WTC11 (cell line): ENCODE measurements around the gene PRTN3. TPM values are rescaled to one million over a fixed set of nuclear protein-coding genes. Genes with fewer than 3 reads are reported as not detected.

ENCODE experiments used
- ATAC-seq: fragments of 200-7000 bp; cut with Tn5 transposase; 2 replicates; pipeline ENCODE4 v1.10.0; 2021; ENCODE audit warnings: mild to moderate bottlenecking, moderate library complexity
- CTCF ChIA-PET: fragments of 300-600 bp; sonication (Branson Sonifier 250); formaldehyde crosslinking; loops from one replicate; lab custom pipeline; 2021; ENCODE audit warnings: antibody characterized with exemption; lab: Charles Lee
- POLR2A ChIA-PET: fragments of 350-600 bp; sonication (Branson Sonifier 250); formaldehyde crosslinking; loops from one replicate; lab custom pipeline; 2021; ENCODE audit warnings: antibody characterized with exemption; lab: Charles Lee
- DNase-seq: peaks from one replicate; pipeline ENCODE4 v3.0.0; 2021; ENCODE audit warnings: low spot score
- H3K27ac Mint-ChIP-seq: 2 replicates; pipeline ENCODE4 v1.8.0; 2021; ENCODE audit warnings: mixed read lengths
- H3K27me3 Mint-ChIP-seq: 2 replicates; pipeline ENCODE4 v1.8.0; 2021; ENCODE audit warnings: low read depth, mild to moderate bottlenecking, moderate library complexity, mixed read lengths
- H3K36me3 Mint-ChIP-seq: 2 replicates; pipeline ENCODE4 v1.8.0; 2021; ENCODE audit warnings: mixed read lengths
- H3K4me1 Mint-ChIP-seq: 2 replicates; pipeline ENCODE4 v1.8.0; 2022; ENCODE audit warnings: mixed read lengths
- H3K4me3 Mint-ChIP-seq: 2 replicates; pipeline ENCODE4 v1.8.0; 2021; ENCODE audit warnings: mild to moderate bottlenecking, moderate library complexity, mixed read lengths
- H3K9me3 Mint-ChIP-seq: 2 replicates; pipeline ENCODE4 v1.8.0; 2021; ENCODE audit warnings: mixed read lengths
- ARID4B ChIP-seq: sonication (generic); formaldehyde crosslinking; IDR thresholded peaks from 2 replicates; pipeline ENCODE4 v1.8.0; 2023; ENCODE audit warnings: missing genetic modification reagents, mild to moderate bottlenecking, borderline replicate concordance
- ATF6 ChIP-seq: sonication (generic); formaldehyde crosslinking; IDR thresholded peaks from 2 replicates; pipeline ENCODE4 v1.8.1; 2023; ENCODE audit warnings: mild to moderate bottlenecking, missing genetic modification reagents
- CBFB ChIP-seq: sonication (generic); formaldehyde crosslinking; IDR thresholded peaks from 2 replicates; pipeline ENCODE4 v1.8.1; 2022; ENCODE audit warnings: mild to moderate bottlenecking, low read depth, missing genetic modification reagents
- E2F5 ChIP-seq: sonication (generic); formaldehyde crosslinking; IDR thresholded peaks from 2 replicates; pipeline ENCODE4 v1.8.1; 2022; ENCODE audit warnings: mild to moderate bottlenecking, moderate library complexity, missing genetic modification reagents
- ERG ChIP-seq: fragments of 250-450 bp; sonication (Bioruptor Pico); IDR thresholded peaks from 2 replicates; pipeline ENCODE4 v1.8.0; 2021; ENCODE audit warnings: mild to moderate bottlenecking
- FOXK1 ChIP-seq: sonication (generic); formaldehyde crosslinking; IDR thresholded peaks from 2 replicates; pipeline ENCODE4 v1.8.0; 2022; ENCODE audit warnings: mild to moderate bottlenecking, moderate library complexity, missing genetic modification reagents
- GRHL2 ChIP-seq: fragments of 250-450 bp; sonication (Bioruptor Pico); IDR thresholded peaks from 2 replicates; pipeline ENCODE4 v1.8.0; 2022; ENCODE audit warnings: mild to moderate bottlenecking, moderate library complexity; ENCODE audit not compliant: insufficient replicate concordance, severe bottlenecking
- IRF2 ChIP-seq: sonication (generic); formaldehyde crosslinking; IDR thresholded peaks from 2 replicates; pipeline ENCODE4 v1.8.0; 2022; ENCODE audit warnings: low read depth, missing genetic modification reagents, borderline replicate concordance
- JUN ChIP-seq: sonication (generic); formaldehyde crosslinking; IDR thresholded peaks from 2 replicates; pipeline ENCODE4 v1.8.0; 2023; ENCODE audit warnings: mild to moderate bottlenecking, missing genetic modification reagents
- PRRX2 ChIP-seq: fragments of 250-450 bp; sonication (Bioruptor Pico); IDR thresholded peaks from 2 replicates; pipeline ENCODE4 v1.8.0; 2021; ENCODE audit warnings: mild to moderate bottlenecking
- SMAD4 ChIP-seq: sonication (generic); formaldehyde crosslinking; IDR thresholded peaks from 2 replicates; pipeline ENCODE4 v1.8.0; 2022; ENCODE audit warnings: mild to moderate bottlenecking, missing genetic modification reagents
- STAT6 ChIP-seq: sonication (generic); formaldehyde crosslinking; conservative IDR thresholded peaks from 2 replicates; pipeline ENCODE4 v1.8.1; 2023; ENCODE audit warnings: mild to moderate bottlenecking, low read depth, missing genetic modification reagents, moderate library complexity
- TCF7 ChIP-seq: sonication (generic); formaldehyde crosslinking; IDR thresholded peaks from 2 replicates; pipeline ENCODE4 v1.8.0; 2022; ENCODE audit warnings: mild to moderate bottlenecking, low read depth, missing genetic modification reagents, moderate library complexity
- TEAD1 ChIP-seq: sonication (generic); formaldehyde crosslinking; IDR thresholded peaks from 2 replicates; pipeline ENCODE4 v1.8.0; 2022; ENCODE audit warnings: mild to moderate bottlenecking, missing genetic modification reagents
- USF2 ChIP-seq: sonication (generic); formaldehyde crosslinking; IDR thresholded peaks from 2 replicates; pipeline ENCODE4 v1.8.1; 2023; ENCODE audit warnings: mild to moderate bottlenecking, missing genetic modification reagents, moderate library complexity
- ZNF138 ChIP-seq: sonication (generic); formaldehyde crosslinking; conservative IDR thresholded peaks from 2 replicates; pipeline ENCODE4 v1.8.1; 2022; ENCODE audit warnings: mild to moderate bottlenecking, moderate library complexity, missing genetic modification reagents
- ZNF219 ChIP-seq: sonication (generic); formaldehyde crosslinking; IDR thresholded peaks from 2 replicates; pipeline ENCODE4 v1.8.0; 2023; ENCODE audit warnings: missing genetic modification reagents, mild to moderate bottlenecking, borderline replicate concordance
- ZNF263 ChIP-seq: sonication (generic); formaldehyde crosslinking; IDR thresholded peaks from 2 replicates; pipeline ENCODE4 v1.8.1; 2022; ENCODE audit warnings: low read depth, mild to moderate bottlenecking, moderate library complexity, missing genetic modification reagents
- ZNF396 ChIP-seq: fragments of 250-450 bp; sonication (Bioruptor Pico); IDR thresholded peaks from 2 replicates; pipeline ENCODE4 v1.8.0; 2021; ENCODE audit warnings: mild to moderate bottlenecking, moderate library complexity, borderline replicate concordance
- total RNA-seq: library from RNA; stranded (reverse); gene quantifications from 3 replicates; pipeline ENCODE4 v1.2.3, GENCODE V29; 2021

The PRTN3 gene
- total RNA-seq, 1 experiment from 2014 or later = 0.61 TPM

- peak; percentile 24; the same call in 1 of the 2 replicates for TF ChIP-seq ERG
- TF ChIP-seq ZNF138 (CRISPR knock-in tag) = no peak
- no peak for TF ChIP-seq TCF7
- peak; percentile 76 for TF ChIP-seq FOXK1 (CRISPR knock-in tag)
- no peak for TF ChIP-seq GRHL2 (CRISPR knock-in tag)
- no peak for TF ChIP-seq SMAD4
- TF ChIP-seq ZNF219 (CRISPR knock-in tag) = no peak
- TF ChIP-seq STAT6 (CRISPR knock-in tag) = no peak
- TF ChIP-seq JUN (CRISPR knock-in tag) = 0 out of 2 replicates have a peak, but pooled peaks have one; percentile 19
- no peak for TF ChIP-seq CBFB (CRISPR knock-in tag)
These were observed 52.3 kb downstream of the PRTN3 start, which contains the start of the genes MED16 and RNU6-9 (continued) for GRCh38 chr19:892894-893689.

- DNase-seq = no peak
- no peak overlapping the region for H3K4me3 Mint-ChIP-seq
- H3K27ac Mint-ChIP-seq = no peak overlapping the region
- no peaks in the 10 kb centered on the region for H3K9me3 Mint-ChIP-seq
- no peaks in the 10 kb centered on the region; the same call in 1 of the 2 replicates for H3K4me1 Mint-ChIP-seq
- ATAC-seq = no peak
- CTCF ChIA-PET = interaction anchor here (1.4 kb wide), 1 partner anchor 19 kb away, joined by 7 read pairs; no protein-coding TSS in a partner anchor
- peaks cover 3% of the 10 kb centered on the region; the same call in 1 of the 2 replicates for H3K27me3 Mint-ChIP-seq
- POLR2A ChIA-PET = no interaction called here
- H3K36me3 Mint-ChIP-seq = 0 out of 2 replicates have a peak, but pooled peaks cover 3% of the 10 kb centered on the region
- TF ChIP-seq E2F5 (no peak), ZNF396 (CRISPR knock-in tag) (no peak)
- TF ChIP-seq, all 79 proteins: peak for 0
These were observed 55.6 kb downstream of the PRTN3 start for GRCh38 chr19:896434-896833.

- peaks cover 3% of the 10 kb centered on the region; the same call in 1 of the 2 replicates for H3K27me3 Mint-ChIP-seq
- H3K27ac Mint-ChIP-seq = no peak overlapping the region
- DNase-seq (no peak), ATAC-seq (no peak)
- ChIA-PET POLR2A (no interaction called here), CTCF (interaction anchor here (1.2 to 1.4 kb wide), 2 partner anchors 19 to 25 kb away, joined by 3 to 7 read pairs; no protein-coding TSS in a partner anchor)
- no peak for TF ChIP-seq IRF2 (CRISPR knock-in tag)
- no peak for TF ChIP-seq GRHL2 (CRISPR knock-in tag)
- no peak for TF ChIP-seq USF2 (CRISPR knock-in tag)
- no peak for TF ChIP-seq ARID4B (CRISPR knock-in tag)
- TF ChIP-seq ZNF263 = no peak
- TF ChIP-seq PRRX2 (CRISPR knock-in tag) = no peak
- TF ChIP-seq ATF6 (CRISPR knock-in tag) = no peak
- no peak for TF ChIP-seq TEAD1
- H3K36me3 Mint-ChIP-seq = 0 out of 2 replicates have a peak, but pooled peaks cover 3% of the 10 kb centered on the region
- no peak overlapping the region for H3K4me3 Mint-ChIP-seq
- H3K4me1 Mint-ChIP-seq = no peaks in the 10 kb centered on the region; the same call in 1 of the 2 replicates
- no peaks in the 10 kb centered on the region for H3K9me3 Mint-ChIP-seq
These were observed 56.2 kb downstream of the PRTN3 start for GRCh38 chr19:896999-897398.
